Stimulated activated CD4-positive, alpha-beta T cell treated with anti-CD3 and anti-CD28 coated beads, Interleukin-4, amount 100 ng/mL, for 48 hours (primary cell): ENCODE results near the gene RAI1.

Experiments
- DNase-seq, 2 donors: peaks; one replicate each; pipeline ENCODE4 v3.0.0-alpha.2; 2020; ENCODE audit warnings: low read depth in 2 of 2

The RAI1 gene

DNA sequence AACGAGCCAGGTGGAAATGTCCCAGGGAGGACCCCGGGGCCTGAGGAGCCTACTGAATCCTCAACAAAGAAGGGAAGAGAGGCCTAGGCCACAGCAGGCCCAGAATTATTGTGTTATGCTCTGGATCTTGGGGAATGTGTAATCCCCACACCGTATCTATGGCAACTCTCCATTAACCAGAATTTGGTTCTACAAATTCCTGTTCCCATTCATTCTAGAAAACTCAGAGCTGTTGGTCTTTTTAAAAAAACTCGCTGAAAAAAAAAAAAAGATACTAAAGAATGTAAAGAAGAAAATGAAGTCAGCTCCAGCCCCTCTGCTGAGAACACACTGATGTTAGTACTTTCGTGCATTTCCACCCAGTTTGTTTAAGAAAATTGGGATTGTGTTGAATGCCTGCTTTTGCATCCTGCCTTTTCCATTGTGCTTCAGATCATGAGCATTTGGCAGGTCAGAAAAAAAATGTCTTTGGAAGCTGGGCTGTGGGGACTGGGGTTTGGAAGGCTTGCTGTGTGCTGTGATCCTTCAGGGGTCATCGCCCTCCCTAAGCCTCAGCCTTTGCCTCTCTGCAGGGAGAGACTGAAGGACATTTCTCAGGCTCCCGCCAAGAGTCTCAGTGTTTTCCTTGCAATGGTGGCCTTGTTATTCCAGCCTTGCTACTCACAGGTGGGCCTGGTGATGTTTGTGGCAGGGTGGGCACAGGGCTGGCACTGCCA is 86.1 kb downstream of the RAI1 start:
- DNase-seq, result no peak

GRCh38 chr17:17767887-17768418 is 86.7 kb downstream of the RAI1 start:
- no peak for DNase-seq

- no peak for DNase-seq
These were observed 87.3 kb downstream of the RAI1 start for GRCh38 chr17:17768424-17769088.

DNA sequence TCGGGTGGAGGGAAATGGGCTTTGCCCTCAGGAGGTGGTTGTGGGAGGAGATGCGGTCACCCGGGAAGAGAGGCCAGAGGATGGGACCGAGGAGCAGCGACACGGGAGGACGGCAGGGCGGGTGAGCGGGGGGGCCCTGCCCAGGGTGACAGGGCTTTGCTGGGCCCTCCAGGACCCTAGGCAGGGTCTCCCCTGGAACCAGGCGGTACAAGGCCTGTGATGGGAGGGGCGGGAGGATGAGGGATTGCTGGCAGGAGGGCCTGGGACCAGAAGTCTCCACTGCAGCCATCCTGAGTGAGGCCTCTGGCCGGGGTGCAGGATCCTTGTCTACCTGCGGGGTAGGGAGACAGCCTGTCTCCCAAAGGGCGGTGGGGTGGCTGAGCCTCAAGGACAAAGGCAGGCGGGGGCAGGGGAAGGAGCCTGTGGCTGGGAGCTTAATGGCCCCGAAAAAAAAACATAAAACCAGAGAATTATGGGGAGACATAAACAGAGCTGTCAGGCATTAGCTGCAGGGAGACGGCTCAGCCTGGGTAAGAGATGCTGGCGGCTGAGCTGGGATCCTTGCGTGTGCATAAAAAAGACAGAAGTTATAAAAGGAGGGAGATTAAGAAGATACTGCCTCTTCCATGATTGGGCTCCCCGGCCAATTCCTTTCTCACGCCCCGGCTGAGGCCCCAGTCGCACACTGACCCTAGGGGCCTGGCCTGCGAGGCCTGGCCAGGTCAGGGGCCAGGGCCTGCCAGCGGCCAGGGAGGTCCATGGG is 88.8 kb downstream of the RAI1 start:
- no peak for DNase-seq

DNA sequence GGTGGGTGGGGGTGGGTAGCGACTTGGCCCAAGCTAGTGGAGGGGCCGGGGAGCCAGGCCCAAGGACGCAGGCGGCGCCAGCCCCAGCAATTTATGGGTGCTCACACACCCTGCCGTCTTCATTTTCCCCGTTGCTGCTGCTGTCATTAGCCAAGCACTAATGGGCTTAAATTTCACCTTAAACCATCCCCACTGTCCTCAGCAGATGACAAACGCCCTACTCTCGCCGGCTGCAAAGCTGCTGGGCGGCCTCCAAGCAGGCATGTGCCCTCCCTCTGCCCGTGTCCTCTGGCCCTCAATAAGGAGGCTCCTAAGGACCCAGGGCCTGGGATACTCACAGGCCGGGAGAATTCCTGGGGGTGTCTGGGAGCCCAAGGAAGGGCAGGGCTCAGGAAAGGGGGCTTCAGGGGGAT is 89.4 kb downstream of the RAI1 start:
- no peak for DNase-seq

DNA sequence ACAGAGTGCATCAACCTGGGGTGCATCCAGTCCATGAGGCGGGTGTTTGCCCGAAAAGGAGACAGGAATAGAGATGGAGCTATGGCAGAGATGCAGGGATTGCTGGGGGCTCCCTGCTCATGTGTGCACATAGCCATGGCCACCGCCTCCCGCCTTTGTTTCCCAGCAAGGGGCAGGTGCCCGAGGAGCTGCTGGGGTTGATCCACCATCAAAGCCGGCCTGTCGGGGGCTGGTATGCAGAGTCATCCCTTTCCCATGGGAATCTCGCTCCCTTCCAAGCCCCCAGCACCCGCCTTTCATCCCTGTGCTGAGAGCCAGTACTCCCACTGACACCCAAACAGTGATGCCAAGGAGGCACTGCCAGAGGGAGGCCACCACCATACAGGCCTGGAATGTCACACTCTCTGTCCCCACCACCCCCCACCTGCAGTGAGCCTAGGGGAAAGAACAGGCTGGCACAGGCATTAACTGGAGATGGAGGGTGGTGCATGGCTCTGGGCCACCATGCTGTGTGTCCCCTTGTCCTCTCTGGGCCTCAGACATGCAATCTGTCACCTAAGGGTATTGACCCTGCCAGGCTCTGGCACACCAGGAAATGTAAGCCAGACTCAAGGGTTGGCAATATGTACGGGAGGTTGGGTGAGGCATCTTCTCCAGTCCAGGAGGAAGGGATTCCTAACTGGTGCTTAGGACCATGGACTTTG is 90.4 kb downstream of the RAI1 start:
- no peak for DNase-seq

GRCh38 chr17:17772231-17772630 is 91.0 kb downstream of the RAI1 start:
- DNase-seq, result no peak

DNA sequence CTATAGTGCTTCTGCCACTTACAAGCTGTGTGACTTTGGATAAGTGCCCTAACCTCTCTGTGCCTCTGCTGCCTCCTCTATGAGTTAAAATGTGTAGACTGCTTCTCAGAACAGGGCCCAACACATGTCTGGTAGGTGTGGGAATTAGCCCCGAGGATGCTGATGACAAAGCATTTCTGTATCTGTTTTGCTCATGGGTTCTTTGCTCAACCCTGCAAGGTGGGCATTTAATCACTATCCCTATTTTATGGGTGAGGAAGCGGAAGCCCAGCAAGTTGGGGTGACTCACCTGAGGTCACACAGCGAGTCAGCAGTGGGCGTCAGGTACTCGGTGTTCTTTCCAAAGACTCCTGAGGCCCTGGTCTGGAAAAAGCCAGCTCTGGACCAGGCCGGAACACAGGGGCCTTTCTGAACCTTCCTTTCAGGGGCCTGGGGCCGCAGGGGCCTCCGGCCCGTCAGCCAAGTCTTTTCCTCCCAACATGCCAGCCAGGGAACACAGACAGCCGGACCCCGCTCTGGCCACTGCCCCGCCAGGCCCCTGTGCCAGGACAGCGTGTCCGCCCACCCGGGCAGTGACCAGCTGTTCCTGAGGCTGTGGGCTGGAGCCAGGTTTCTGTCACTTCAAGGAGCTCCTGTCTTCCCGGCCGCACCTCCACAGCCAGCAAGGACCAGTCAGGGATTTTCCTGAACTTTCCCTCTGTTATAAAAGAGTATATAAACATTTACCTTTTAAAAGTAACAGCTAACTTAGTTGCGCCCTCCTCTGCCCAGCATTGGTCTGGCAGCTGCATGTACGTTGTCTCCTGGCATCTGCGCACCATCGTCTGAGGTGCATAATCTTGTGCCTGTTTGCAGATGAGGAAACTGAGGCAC is 93.0 kb downstream of the RAI1 start:
- DNase-seq, result no peak

GRCh38 chr17:17776889-17777288 is 95.6 kb downstream of the RAI1 start:
- DNase-seq, result no peak

- DNase-seq, result no peak
These were observed 97.2 kb downstream of the RAI1 start for GRCh38 chr17:17778308-17779014.

GRCh38 chr17:17779015-17779611 is 97.9 kb downstream of the RAI1 start:
- DNase-seq, result no peak

GRCh38 chr17:17780922-17781590 is 99.8 kb downstream of the RAI1 start:
- DNase-seq, result no peak

DNA sequence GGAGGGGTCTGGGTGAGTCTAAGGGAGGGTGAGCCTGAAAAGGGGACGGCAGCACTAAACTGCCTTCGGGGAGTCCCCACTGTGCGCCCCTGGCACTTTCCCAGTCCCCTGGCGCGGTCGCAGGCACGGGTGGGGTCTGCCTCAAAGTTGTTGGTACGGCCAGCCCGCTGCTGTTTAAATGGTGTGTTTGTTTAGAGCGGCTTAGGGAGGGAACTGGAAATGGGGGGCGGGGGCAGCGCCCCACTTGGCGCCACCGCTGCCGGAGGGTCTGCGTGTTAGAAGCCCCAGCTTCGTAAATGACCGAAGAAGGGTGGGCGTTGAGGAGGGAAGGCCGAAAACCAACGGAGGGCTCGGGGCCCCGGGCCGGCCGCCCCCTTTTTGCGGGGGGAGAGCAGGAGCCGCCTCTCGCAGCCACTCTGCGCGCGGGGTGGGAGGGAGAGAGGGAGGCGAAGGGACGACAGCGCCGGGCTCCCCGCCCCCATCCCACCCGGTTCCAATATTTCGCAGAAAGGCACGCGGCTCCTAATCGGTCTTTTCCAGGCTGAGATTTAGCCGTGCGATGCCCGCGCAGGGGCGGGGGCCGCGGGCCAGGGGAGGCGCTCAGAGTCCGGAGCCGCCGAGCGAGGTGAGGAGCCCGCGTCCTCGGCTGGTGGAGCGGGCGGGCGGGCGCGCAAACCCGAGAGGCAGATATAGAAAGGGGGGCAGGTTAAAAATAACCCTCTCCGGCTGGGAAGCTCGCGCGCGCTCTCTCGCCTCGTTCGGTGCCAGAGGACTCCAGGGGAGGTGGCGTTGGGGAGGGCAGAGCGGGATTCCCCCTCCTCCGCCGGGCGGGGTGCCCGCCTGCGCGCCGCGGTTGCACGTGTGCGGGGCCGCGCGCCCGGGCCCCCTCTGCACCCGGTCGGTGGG is 100.6 kb downstream of the RAI1 start:
- DNase-seq, result no peak

- DNase-seq, result no peak
These were observed 101.4 kb downstream of the RAI1 start for GRCh38 chr17:17782523-17783115.

- DNase-seq, result peak; percentile 43 to 47
These were observed 102.0 kb downstream of the RAI1 start for GRCh38 chr17:17783116-17783824.

GRCh38 chr17:17783825-17784656 is 102.8 kb downstream of the RAI1 start:
- DNase-seq, result no peak
